ENCODE measurements around the gene ABCD2.

- TF ChIP-seq KLF16 (IDR thresholded peaks at IDR 0.05) = no peak
- TF ChIP-seq MYNN (IDR thresholded peaks at IDR 0.05) = no peak
- no peak for TF ChIP-seq MYNN (CRISPR knock-in tag; IDR thresholded peaks at IDR 0.05)
These were observed 1.7 kb downstream of the ABCD2 start for GRCh38 chr12:39617887-39618286.
